Coronary artery (tissue), 2 donors: ENCODE measurements around the gene SLC25A21.

ENCODE experiments used
- DNase-seq: peaks from one replicate; pipeline ENCODE4 v3.0.0-alpha.2; 2017; ENCODE audit warnings: low spot score
- H3K27ac ChIP-seq, 2 donors: fragments of 200-600 bp; sonication (generic); one replicate each; pipeline ENCODE4 v1.5.1; 2016 to 2019
- H3K4me3 ChIP-seq: fragments of 200-600 bp; sonication (generic); 2 replicates; pipeline ENCODE4 v1.5.1; 2016; ENCODE audit warnings: mild to moderate bottlenecking, moderate library complexity
- TF ChIP-seq, protein P1 (sequence below): fragments of 200-600 bp; sonication (generic); IDR thresholded peaks from one replicate; pipeline ENCODE4 v1.5.1; 2019; ENCODE audit warnings: antibody characterized with exemption

The SLC25A21 gene

DNA sequence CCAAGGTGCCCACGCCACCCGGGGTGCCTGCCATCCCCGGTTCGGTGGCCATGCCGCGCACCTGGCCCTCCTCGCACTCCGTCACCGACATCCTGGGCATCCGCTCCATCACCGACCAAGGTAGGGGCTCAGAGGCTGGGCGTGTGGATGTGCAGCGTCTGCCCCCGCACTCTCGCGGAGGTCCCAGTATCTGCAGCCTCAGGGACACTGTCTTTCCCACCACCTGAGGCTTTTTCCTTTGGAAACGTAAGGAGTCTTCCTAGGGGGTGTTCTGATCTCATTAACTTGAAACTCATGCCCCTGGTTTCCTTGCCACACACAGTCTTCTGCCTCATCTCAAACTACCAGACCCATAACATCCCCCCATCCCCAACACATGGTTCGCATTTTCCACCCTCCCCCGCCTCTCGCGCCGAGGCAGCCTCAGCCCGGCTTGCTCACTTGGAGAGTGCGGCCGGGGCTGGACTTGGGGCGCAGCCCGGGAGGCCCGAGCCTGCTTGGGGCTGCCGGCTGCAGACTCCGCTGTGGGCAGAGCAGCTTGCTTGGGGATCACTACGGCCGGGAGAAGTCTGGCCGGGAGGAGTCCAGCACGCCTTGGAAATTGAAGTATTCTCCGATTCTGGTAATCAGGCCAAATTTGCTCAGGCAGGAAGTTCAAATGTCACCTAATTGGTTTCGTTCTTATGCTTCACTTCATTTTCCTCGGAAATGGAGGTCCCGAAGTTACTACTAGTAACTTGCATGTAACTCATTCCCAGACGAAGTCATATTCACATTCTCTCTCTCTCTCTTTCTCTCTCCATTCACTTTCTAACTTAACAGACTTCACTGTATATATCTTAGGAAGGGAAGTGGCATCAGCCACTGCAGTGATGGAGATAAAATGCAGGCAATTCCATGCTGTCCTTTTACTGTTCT is 508.7 kb downstream of the SLC25A21 start:
- Histone ChIP-seq H3K27ac (no peak overlapping the region), H3K4me3 (peak overlapping the region; percentile 61)
- TF ChIP-seq, protein P1, sequence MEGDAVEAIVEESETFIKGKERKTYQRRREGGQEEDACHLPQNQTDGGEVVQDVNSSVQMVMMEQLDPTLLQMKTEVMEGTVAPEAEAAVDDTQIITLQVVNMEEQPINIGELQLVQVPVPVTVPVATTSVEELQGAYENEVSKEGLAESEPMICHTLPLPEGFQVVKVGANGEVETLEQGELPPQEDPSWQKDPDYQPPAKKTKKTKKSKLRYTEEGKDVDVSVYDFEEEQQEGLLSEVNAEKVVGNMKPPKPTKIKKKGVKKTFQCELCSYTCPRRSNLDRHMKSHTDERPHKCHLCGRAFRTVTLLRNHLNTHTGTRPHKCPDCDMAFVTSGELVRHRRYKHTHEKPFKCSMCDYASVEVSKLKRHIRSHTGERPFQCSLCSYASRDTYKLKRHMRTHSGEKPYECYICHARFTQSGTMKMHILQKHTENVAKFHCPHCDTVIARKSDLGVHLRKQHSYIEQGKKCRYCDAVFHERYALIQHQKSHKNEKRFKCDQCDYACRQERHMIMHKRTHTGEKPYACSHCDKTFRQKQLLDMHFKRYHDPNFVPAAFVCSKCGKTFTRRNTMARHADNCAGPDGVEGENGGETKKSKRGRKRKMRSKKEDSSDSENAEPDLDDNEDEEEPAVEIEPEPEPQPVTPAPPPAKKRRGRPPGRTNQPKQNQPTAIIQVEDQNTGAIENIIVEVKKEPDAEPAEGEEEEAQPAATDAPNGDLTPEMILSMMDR, result no peak
- DNase-seq, result no peak

DNA sequence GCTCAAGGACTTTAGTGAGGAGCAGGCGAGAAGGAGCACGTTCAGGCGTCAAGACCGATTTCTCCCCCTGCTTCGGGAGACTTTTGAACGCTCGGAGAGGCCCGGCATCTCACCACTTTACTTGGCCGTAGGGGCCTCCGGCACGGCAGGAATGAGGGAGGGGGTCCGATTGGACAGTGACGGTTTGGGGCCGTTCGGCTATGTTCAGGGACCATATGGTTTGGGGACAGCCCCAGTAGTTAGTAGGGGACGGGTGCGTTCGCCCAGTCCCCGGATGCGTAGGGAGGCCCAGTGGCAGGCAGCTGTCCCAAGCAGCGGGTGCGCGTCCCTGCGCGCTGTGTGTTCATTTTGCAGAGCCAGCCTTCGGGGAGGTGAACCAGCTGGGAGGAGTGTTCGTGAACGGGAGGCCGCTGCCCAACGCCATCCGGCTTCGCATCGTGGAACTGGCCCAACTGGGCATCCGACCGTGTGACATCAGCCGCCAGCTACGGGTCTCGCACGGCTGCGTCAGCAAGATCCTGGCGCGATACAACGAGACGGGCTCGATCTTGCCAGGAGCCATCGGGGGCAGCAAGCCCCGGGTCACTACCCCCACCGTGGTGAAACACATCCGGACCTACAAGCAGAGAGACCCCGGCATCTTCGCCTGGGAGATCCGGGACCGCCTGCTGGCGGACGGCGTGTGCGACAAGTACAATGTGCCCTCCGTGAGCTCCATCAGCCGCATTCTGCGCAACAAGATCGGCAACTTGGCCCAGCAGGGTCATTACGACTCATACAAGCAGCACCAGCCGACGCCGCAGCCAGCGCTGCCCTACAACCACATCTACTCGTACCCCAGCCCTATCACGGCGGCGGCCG is 509.6 kb downstream of the SLC25A21 start:
- Histone ChIP-seq H3K4me3 (peak overlapping the region; percentile 61), H3K27ac (no peak overlapping the region)

DNA sequence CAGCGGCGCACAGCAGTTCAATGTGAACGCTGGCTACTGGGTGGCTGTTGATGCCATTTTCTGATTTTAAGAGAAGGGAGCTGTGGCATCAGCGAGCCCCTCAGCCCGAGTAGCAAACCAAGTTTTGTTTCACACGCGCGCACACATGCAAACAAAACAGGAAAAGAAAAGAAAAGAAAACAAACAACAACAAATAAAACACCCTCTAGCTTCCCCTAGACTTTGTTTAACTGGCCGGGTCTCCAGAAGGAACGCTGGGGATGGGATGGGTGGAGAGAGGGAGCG is 510.2 kb downstream of the SLC25A21 start:
- TF ChIP-seq, protein P1, result no peak
- H3K4me3 ChIP-seq, result peak overlapping the region; percentile 61

More for the DNA sequence above, 509.6 kb downstream of the SLC25A21 start:
- DNase-seq, result no peak
- TF ChIP-seq, protein P1, result no peak

DNA sequence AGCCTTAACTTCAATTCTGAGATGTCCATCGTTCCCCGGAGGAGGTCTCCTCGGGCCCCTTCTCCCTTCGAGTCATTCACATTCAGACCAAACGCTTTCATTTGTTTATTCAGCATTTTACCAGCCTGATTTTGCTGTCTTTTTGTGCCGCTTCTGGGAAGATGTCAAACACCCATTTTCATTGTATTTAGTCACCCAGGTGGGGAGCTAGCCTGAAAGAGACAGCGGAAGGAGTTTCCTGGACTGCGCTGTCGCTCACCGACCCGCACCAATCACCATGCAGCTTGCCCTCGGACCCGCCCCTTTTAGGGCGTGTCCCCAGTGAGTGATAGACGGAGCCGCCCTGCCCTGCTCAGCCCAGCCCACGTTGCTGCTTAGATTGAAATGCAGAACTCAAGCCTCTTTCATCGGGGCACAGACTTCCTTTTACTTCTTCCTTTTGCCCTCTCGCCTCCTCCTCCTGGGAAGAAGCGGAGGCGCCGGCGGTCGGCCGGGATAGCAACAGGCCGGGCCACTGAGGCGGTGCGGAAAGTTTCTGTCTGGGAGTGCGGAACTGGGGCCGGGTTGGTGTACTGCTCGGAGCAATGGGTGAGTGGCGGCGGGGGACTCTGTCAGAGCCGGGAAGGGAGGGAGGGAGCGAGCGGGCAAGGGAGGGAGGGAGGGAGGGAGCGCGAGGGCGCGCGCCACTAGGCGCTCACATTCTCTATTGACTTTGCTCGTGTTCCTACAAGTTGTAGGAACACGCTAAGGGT is 510.7 kb downstream of the SLC25A21 start, which contains the start of gene PAX9:
Gene PAX9 (plus strand): TSS at position 355 of the 752 bp plus-strand sequence. CDS start 230 bp downstream, at position 585.
- Histone ChIP-seq H3K27ac (no peak within 1 kb of the TSS), H3K4me3 (peak within 1 kb of the TSS; percentile 61)
- no peak for DNase-seq
- TF ChIP-seq, protein P1, result no peak

More for the DNA sequence above, 510.2 kb downstream of the SLC25A21 start:
- no peak overlapping the region for H3K27ac ChIP-seq
- DNase-seq, result no peak

DNA sequence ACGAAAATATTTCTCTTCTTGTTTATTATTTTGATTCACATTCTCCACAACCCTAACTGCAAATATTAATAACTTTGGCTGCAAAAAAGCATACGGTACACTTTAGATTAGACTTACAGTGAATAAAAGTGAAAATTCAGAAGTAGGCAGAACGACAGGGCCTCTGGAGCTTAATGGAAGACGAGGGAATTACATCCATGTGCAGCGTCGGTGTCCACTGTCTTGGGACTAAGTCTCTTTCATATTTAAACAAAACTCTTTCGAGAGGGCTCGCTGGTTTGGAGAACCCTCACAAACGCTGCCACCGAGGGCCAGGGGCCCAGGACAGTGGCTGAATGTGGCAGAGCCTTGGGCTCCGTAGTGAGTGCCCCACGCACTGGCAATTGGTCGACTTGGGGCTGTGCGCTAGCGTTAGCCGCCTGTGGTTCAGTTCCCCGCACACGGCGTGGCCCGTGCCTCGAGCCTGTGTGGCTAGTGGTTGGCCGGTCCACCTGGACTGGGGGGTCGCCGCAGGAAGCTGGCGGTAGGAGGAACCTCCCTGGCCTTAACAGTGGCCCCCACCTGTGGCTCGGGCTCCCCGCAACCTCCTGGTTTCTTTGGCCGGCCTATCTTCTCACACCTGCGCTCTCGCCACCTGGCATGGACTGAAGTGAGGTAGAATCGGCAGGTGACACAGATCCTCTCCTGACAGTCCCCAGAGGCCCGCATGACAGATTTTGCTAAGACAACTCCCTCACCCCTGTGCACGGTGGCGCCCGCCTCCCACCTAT is 511.5 kb downstream of the SLC25A21 start:
- Histone ChIP-seq H3K27ac (no peak overlapping the region), H3K4me3 (peak overlapping the region; percentile 61)
- TF ChIP-seq, protein P1, result no peak
- DNase-seq, result no peak
